ENCODE measurements around the gene TBL3. TPM values are rescaled to one million over a fixed set of nuclear protein-coding genes. Genes with fewer than 3 reads are reported as not detected.

TBL3 gene
- total RNA-seq, 1 experiment from 2014 or later: 73.4 TPM

DNA sequence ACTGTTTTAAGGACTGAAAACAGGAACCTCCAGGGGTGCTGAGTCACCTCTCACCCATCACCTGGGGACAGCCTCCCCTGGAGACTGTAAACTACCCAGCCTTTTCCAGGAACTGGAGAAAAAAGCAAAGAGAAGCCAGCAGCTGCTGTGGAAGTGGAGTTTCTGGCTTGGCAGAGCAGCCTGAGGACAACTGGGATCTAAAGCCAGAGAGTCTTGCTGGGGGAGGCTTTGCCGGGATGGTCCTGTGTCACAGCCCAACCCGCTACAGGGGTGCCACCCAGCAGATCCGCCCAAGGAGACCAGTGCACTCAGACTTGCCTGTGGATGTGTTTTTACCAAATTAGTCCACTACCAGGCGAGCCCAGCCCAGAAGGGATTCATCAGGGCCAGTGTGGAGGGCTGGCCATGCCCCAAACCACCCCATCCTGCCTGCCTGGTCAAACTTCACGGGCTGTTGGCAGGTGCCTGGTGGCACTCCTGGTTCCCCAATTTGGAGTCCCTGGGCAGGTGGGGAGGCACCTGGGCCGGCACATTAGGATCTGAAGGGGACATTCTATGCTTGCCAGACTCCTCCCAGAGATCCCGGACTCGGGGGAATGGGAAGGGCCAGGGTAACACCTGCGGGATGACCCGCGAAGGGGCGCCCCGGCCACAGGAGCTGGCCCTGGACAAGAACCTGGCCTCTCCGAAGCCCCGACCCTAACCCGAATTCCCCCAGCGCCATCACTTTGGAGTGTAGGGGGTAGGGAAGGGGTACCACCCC, 29.6 kb upstream of the TBL3 start:
- no peak for ATAC-seq
- POLR2A ChIA-PET: interaction anchor here (0.5 to 1.7 kb wide), 4 partner anchors 13 to 71 kb away, joined by 3 to 19 read pairs (median 7); partner anchors contain the start of genes RPL3L and RPS2

DNA sequence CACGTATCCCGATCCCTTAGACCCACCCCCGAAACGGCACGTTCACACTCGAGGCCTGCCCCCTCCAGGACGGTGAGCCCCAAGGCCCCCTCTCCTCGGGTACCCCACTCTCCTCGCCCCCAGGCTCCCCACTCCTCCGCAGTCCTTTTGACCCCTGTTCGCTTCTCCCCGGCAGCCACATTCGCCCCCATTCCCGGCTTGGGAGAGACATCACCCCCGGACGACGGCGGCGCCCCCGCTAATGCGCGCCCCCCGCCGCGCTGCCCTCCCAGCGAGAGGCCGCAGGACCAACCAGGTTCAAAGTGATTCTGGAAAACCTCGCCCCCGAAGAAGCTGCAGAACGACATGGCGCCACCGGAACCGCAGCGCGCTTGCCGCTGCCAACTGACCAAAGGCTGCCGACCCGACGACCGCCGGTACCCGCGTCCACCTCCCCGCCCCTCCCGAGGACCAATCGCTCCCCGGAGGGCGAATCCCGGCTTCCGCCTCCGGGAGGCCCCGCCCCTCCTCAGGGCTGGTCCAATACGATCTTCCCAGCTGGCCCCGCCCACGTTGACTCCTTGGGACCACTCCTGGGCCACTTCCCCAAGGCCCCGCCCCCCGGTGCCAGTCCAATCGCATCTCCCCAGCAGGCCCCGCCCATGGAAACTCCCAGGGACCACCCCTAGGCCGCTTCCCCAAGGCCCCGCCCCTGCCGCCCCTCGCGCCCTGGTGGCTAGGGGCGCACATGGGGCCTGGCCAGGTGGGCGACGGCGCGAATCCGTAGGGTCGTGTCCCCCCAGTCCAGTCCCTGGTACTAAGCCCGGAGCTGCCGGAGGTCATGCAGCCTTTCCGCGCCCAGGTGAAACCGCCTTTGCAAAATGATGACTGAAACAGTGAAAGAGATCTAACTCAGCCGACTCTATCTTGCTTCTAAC, 28.8 kb upstream of the TBL3 start, which contains the start of gene MSRB1:
TSS of gene MSRB1 (minus strand) at position 390 of the 917 bp plus-strand sequence. CDS start at position 347, 43 bp downstream.
- ATAC-seq: peak; percentile 97
- Mint-ChIP-seq H3K27me3 (ENCODE audit: low read depth) (peaks cover 16% of the 10 kb centered on the region), H3K4me3 (peak within 1 kb of the TSS; percentile 87), H3K27ac (peak within 1 kb of the TSS; percentile 60), H3K9me3 (no peaks in the 10 kb centered on the region), H3K36me3 (peaks cover 9% of the 10 kb centered on the region), H3K4me1 (peaks cover 22% of the 10 kb centered on the region)
- ChIA-PET CTCF (interaction anchor here (0.5 to 4.4 kb wide), 10 partner anchors 9 to 237 kb away, joined by 3 to 29 read pairs (median 4); partner anchors contain the start of gene MAPK8IP3), POLR2A (interaction anchor here (0.6 to 1.7 kb wide), 6 partner anchors 16 to 48 kb away, joined by 3 to 7 read pairs (median 4); partner anchors contain the start of genes NDUFB10 and RPS2)
- peak; percentile 100 for DNase-seq (ENCODE audit: low spot score)
- TF ChIP-seq, protein P1, sequence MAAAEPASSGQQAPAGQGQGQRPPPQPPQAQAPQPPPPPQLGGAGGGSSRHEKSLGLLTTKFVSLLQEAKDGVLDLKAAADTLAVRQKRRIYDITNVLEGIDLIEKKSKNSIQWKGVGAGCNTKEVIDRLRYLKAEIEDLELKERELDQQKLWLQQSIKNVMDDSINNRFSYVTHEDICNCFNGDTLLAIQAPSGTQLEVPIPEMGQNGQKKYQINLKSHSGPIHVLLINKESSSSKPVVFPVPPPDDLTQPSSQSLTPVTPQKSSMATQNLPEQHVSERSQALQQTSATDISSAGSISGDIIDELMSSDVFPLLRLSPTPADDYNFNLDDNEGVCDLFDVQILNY (CRISPR knock-in tag; IDR thresholded peaks at IDR 0.05): 0 out of 2 replicates have a peak, but pooled peaks have one; percentile 34
- TF ChIP-seq, protein P2, sequence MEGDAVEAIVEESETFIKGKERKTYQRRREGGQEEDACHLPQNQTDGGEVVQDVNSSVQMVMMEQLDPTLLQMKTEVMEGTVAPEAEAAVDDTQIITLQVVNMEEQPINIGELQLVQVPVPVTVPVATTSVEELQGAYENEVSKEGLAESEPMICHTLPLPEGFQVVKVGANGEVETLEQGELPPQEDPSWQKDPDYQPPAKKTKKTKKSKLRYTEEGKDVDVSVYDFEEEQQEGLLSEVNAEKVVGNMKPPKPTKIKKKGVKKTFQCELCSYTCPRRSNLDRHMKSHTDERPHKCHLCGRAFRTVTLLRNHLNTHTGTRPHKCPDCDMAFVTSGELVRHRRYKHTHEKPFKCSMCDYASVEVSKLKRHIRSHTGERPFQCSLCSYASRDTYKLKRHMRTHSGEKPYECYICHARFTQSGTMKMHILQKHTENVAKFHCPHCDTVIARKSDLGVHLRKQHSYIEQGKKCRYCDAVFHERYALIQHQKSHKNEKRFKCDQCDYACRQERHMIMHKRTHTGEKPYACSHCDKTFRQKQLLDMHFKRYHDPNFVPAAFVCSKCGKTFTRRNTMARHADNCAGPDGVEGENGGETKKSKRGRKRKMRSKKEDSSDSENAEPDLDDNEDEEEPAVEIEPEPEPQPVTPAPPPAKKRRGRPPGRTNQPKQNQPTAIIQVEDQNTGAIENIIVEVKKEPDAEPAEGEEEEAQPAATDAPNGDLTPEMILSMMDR (IDR thresholded peaks at IDR 0.05): no peak
- TF ChIP-seq ZNF671 (CRISPR knock-in tag; IDR thresholded peaks at IDR 0.05): no peak
- TF ChIP-seq, protein P3, sequence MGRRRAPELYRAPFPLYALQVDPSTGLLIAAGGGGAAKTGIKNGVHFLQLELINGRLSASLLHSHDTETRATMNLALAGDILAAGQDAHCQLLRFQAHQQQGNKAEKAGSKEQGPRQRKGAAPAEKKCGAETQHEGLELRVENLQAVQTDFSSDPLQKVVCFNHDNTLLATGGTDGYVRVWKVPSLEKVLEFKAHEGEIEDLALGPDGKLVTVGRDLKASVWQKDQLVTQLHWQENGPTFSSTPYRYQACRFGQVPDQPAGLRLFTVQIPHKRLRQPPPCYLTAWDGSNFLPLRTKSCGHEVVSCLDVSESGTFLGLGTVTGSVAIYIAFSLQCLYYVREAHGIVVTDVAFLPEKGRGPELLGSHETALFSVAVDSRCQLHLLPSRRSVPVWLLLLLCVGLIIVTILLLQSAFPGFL (CRISPR knock-in tag; IDR thresholded peaks at IDR 0.05; ENCODE audit: borderline replicate concordance): no peak
- 0 out of 2 replicates have a peak, but pooled peaks have one; percentile 12 for TF ChIP-seq GABPB1 (CRISPR knock-in tag; IDR thresholded peaks at IDR 0.05)
- TF ChIP-seq CBFB (CRISPR knock-in tag; IDR thresholded peaks at IDR 0.05; ENCODE audit: low read depth): no peak
- TF ChIP-seq, protein P4, sequence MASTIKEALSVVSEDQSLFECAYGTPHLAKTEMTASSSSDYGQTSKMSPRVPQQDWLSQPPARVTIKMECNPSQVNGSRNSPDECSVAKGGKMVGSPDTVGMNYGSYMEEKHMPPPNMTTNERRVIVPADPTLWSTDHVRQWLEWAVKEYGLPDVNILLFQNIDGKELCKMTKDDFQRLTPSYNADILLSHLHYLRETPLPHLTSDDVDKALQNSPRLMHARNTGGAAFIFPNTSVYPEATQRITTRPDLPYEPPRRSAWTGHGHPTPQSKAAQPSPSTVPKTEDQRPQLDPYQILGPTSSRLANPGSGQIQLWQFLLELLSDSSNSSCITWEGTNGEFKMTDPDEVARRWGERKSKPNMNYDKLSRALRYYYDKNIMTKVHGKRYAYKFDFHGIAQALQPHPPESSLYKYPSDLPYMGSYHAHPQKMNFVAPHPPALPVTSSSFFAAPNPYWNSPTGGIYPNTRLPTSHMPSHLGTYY (CRISPR knock-in tag; IDR thresholded peaks at IDR 0.05): no peak
- TF ChIP-seq ESRRA (CRISPR knock-in tag; IDR thresholded peaks at IDR 0.05; ENCODE audit: borderline replicate concordance): peak; percentile 47; the same call in 1 of the 2 replicates
- no peak for TF ChIP-seq TEAD4 (CRISPR knock-in tag; IDR thresholded peaks at IDR 0.05)
- TF ChIP-seq RORB (CRISPR knock-in tag; IDR thresholded peaks at IDR 0.05): no peak

More for the DNA sequence above, 29.6 kb upstream of the TBL3 start:
- H3K4me1 Mint-ChIP-seq: peaks cover 22% of the 10 kb centered on the region
- peaks cover 12% of the 10 kb centered on the region for H3K36me3 Mint-ChIP-seq
- CTCF ChIA-PET: interaction anchor here (0.8 to 4.4 kb wide), 26 partner anchors 10 to 160 kb away, joined by 3 to 29 read pairs (median 4); partner anchors contain the start of genes NOXO1, NUBP2, RPS2 and SPSB3
- TF ChIP-seq, protein P3 (CRISPR knock-in tag; IDR thresholded peaks at IDR 0.05; ENCODE audit: borderline replicate concordance): no peak
- TF ChIP-seq, protein P5, sequence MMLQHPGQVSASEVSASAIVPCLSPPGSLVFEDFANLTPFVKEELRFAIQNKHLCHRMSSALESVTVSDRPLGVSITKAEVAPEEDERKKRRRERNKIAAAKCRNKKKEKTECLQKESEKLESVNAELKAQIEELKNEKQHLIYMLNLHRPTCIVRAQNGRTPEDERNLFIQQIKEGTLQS (CRISPR knock-in tag; conservative IDR thresholded peaks at IDR 0.05): no peak
- TF ChIP-seq FOXP1 (CRISPR knock-in tag; IDR thresholded peaks at IDR 0.05; ENCODE audit: borderline replicate concordance) (no peak), ZBTB21 (CRISPR knock-in tag; IDR thresholded peaks at IDR 0.05; ENCODE audit: borderline replicate concordance) (no peak), SOX15 (CRISPR knock-in tag; IDR thresholded peaks at IDR 0.05) (no peak), FOXK1 (CRISPR knock-in tag; IDR thresholded peaks at IDR 0.05) (no peak)
- TF ChIP-seq, protein P6, sequence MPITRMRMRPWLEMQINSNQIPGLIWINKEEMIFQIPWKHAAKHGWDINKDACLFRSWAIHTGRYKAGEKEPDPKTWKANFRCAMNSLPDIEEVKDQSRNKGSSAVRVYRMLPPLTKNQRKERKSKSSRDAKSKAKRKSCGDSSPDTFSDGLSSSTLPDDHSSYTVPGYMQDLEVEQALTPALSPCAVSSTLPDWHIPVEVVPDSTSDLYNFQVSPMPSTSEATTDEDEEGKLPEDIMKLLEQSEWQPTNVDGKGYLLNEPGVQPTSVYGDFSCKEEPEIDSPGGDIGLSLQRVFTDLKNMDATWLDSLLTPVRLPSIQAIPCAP (CRISPR knock-in tag; IDR thresholded peaks at IDR 0.05): no peak
- TF ChIP-seq, protein P7, sequence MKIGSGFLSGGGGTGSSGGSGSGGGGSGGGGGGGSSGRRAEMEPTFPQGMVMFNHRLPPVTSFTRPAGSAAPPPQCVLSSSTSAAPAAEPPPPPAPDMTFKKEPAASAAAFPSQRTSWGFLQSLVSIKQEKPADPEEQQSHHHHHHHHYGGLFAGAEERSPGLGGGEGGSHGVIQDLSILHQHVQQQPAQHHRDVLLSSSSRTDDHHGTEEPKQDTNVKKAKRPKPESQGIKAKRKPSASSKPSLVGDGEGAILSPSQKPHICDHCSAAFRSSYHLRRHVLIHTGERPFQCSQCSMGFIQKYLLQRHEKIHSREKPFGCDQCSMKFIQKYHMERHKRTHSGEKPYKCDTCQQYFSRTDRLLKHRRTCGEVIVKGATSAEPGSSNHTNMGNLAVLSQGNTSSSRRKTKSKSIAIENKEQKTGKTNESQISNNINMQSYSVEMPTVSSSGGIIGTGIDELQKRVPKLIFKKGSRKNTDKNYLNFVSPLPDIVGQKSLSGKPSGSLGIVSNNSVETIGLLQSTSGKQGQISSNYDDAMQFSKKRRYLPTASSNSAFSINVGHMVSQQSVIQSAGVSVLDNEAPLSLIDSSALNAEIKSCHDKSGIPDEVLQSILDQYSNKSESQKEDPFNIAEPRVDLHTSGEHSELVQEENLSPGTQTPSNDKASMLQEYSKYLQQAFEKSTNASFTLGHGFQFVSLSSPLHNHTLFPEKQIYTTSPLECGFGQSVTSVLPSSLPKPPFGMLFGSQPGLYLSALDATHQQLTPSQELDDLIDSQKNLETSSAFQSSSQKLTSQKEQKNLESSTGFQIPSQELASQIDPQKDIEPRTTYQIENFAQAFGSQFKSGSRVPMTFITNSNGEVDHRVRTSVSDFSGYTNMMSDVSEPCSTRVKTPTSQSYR (CRISPR knock-in tag; IDR thresholded peaks at IDR 0.05): no peak
- H3K4me3 Mint-ChIP-seq: peak overlapping the region; percentile 87
- H3K27me3 Mint-ChIP-seq (ENCODE audit: low read depth): peaks cover 15% of the 10 kb centered on the region
- DNase-seq (ENCODE audit: low spot score): no peak
- H3K27ac Mint-ChIP-seq: no peak overlapping the region
- no peaks in the 10 kb centered on the region for H3K9me3 Mint-ChIP-seq
